ENCODE measurements around the gene GPR108. TPM values are rescaled to one million over a fixed set of nuclear protein-coding genes. Genes with fewer than 3 reads are reported as not detected.

GPR108 gene
- total and polyA plus RNA-seq, 2 of the 13 experiments (the other 11 are each of a cell fraction or from before 2014, with no cell fraction given): 36.4 to 63.0 TPM

DNA sequence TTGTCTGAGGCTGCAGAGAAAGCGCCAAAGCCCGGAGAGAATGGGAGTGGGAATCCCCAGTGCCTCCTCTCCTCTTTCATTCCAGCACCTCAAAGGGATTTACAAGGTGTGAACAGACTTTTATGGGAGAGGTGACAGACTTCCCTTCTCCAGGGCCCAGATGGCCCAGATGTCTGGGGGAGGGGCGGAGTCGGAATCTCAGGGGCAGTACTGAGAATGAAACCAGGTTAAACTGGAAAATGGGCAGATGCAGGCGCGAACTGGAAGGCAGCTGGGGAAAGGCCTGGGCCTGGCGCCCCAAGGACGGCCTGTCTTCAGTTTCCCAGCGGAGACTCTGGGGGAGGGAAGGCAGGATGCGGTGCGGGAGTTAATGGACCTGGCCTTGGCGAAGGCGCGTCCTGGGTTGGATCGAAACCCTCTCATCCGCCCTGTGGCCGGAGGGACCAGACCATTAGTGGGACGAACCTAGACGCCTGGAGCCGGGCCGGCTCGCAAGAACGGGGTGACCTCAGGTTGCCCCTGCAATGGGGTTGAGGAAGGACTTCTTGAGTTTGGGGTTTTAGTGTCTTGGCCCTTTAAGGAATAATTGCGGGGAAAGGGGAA lies 1.5 kb upstream of the GPR108 start (continued):
- TF ChIP-seq ZNF207 (IDR thresholded peaks at IDR 0.05; ENCODE audit: borderline replicate concordance): no peak
- TF ChIP-seq PAF1 (CRISPR knock-in tag; IDR thresholded peaks at IDR 0.05): no peak
- no peak for TF ChIP-seq ZNF383 (CRISPR knock-in tag; IDR thresholded peaks at IDR 0.05; ENCODE audit: borderline replicate concordance)
- TF ChIP-seq, protein P1, sequence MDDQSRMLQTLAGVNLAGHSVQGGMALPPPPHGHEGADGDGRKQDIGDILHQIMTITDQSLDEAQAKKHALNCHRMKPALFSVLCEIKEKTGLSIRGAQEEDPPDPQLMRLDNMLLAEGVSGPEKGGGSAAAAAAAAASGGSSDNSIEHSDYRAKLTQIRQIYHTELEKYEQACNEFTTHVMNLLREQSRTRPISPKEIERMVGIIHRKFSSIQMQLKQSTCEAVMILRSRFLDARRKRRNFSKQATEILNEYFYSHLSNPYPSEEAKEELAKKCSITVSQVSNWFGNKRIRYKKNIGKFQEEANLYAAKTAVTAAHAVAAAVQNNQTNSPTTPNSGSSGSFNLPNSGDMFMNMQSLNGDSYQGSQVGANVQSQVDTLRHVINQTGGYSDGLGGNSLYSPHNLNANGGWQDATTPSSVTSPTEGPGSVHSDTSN (CRISPR knock-in tag; IDR thresholded peaks at IDR 0.05; ENCODE audit: borderline replicate concordance): no peak
- TF ChIP-seq, protein P2, sequence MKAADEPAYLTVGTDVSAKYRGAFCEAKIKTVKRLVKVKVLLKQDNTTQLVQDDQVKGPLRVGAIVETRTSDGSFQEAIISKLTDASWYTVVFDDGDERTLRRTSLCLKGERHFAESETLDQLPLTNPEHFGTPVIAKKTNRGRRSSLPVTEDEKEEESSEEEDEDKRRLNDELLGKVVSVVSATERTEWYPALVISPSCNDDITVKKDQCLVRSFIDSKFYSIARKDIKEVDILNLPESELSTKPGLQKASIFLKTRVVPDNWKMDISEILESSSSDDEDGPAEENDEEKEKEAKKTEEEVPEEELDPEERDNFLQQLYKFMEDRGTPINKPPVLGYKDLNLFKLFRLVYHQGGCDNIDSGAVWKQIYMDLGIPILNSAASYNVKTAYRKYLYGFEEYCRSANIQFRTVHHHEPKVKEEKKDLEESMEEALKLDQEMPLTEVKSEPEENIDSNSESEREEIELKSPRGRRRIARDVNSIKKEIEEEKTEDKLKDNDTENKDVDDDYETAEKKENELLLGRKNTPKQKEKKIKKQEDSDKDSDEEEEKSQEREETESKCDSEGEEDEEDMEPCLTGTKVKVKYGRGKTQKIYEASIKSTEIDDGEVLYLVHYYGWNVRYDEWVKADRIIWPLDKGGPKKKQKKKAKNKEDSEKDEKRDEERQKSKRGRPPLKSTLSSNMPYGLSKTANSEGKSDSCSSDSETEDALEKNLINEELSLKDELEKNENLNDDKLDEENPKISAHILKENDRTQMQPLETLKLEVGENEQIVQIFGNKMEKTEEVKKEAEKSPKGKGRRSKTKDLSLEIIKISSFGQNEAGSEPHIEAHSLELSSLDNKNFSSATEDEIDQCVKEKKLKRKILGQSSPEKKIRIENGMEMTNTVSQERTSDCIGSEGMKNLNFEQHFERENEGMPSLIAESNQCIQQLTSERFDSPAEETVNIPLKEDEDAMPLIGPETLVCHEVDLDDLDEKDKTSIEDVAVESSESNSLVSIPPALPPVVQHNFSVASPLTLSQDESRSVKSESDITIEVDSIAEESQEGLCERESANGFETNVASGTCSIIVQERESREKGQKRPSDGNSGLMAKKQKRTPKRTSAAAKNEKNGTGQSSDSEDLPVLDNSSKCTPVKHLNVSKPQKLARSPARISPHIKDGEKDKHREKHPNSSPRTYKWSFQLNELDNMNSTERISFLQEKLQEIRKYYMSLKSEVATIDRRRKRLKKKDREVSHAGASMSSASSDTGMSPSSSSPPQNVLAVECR (CRISPR knock-in tag; IDR thresholded peaks at IDR 0.05; ENCODE audit: borderline replicate concordance): no peak
- TF ChIP-seq NCOA5 (CRISPR knock-in tag; IDR thresholded peaks at IDR 0.05): no peak
- TF ChIP-seq, protein P3, sequence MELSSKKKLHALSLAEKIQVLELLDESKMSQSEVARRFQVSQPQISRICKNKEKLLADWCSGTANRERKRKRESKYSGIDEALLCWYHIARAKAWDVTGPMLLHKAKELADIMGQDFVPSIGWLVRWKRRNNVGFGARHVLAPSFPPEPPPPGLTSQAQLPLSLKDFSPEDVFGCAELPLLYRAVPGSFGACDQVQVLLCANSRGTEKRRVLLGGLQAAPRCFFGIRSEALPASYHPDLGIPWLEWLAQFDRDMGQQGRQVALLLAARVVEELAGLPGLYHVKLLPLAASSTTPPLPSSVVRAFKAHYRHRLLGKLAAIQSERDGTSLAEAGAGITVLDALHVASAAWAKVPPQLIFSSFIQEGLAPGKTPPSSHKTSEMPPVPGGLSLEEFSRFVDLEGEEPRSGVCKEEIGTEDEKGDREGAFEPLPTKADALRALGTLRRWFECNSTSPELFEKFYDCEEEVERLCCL (CRISPR knock-in tag; IDR thresholded peaks at IDR 0.05; ENCODE audit: borderline replicate concordance): no peak
- TF ChIP-seq U2AF2 (IDR thresholded peaks at IDR 0.05; ENCODE audit: low read depth, low read length): no peak
- TF ChIP-seq HOXA3 (CRISPR knock-in tag; IDR thresholded peaks at IDR 0.05): 0 out of 2 replicates have a peak, but pooled peaks have one; percentile 13
- 0 out of 2 replicates have a peak, but pooled peaks have one; percentile 17 for TF ChIP-seq NRL (CRISPR knock-in tag; IDR thresholded peaks at IDR 0.05; ENCODE audit: borderline replicate concordance)
- TF ChIP-seq HDAC1 (CRISPR knock-in tag; IDR thresholded peaks at IDR 0.05): no peak
- no peak for TF ChIP-seq NBN (conservative IDR thresholded peaks at IDR 0.05)
- no peak for TF ChIP-seq CBX1 (IDR thresholded peaks at IDR 0.05; ENCODE audit: low read depth)
- TF ChIP-seq, protein P4, sequence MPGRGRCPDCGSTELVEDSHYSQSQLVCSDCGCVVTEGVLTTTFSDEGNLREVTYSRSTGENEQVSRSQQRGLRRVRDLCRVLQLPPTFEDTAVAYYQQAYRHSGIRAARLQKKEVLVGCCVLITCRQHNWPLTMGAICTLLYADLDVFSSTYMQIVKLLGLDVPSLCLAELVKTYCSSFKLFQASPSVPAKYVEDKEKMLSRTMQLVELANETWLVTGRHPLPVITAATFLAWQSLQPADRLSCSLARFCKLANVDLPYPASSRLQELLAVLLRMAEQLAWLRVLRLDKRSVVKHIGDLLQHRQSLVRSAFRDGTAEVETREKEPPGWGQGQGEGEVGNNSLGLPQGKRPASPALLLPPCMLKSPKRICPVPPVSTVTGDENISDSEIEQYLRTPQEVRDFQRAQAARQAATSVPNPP (CRISPR knock-in tag; IDR thresholded peaks at IDR 0.05): no peak
- no peak for TF ChIP-seq CBX2 (IDR thresholded peaks at IDR 0.05; ENCODE audit: low read depth, low read length)
- TF ChIP-seq CBX2 (CRISPR knock-in tag; IDR thresholded peaks at IDR 0.05; ENCODE audit: low read depth): no peak
- TF ChIP-seq, protein P5, sequence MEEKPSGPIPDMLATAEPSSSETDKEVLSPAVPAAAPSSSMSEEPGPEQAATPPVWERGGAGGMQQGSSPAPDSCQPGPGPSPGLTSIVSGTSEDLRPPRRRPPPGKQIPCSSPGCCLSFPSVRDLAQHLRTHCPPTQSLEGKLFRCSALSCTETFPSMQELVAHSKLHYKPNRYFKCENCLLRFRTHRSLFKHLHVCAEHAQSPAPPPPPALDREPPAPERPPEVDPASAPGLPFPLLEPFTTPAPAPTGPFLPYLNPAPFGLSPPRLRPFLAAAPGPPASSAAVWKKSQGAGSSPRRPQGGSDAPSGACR (CRISPR knock-in tag; IDR thresholded peaks at IDR 0.05): no peak
